Trophoblast cell (in vitro differentiated cells and primary cell): ENCODE results near the gene SMARCAL1.
A peak's percentile ranks its signal among the peaks of the same experiment; 100 is the strongest.

ENCODE experiments used
- DNase-seq, 2 donors: peaks; one replicate each; pipeline ENCODE4 v3.0.0-alpha.2; 2016
- H2AFZ ChIP-seq: 2 replicates; pipeline ENCODE4 v1.6.1; 2013; ENCODE audit warnings: low read length, moderate library complexity, mild to moderate bottlenecking; ENCODE audit not compliant: insufficient read depth, poor library complexity
- H2AK5ac ChIP-seq: 2 replicates; pipeline ENCODE4 v1.6.1; 2013; ENCODE audit warnings: mild to moderate bottlenecking, low read length
- H2BK120ac ChIP-seq: 2 replicates; pipeline ENCODE4 v1.6.1; 2013; ENCODE audit warnings: low read length, mild to moderate bottlenecking, moderate library complexity; ENCODE audit not compliant: insufficient read depth, poor library complexity
- H2BK12ac ChIP-seq: 2 replicates; pipeline ENCODE4 v1.6.1; 2013; ENCODE audit warnings: mild to moderate bottlenecking, low read length, moderate library complexity
- H2BK5ac ChIP-seq: 2 replicates; pipeline ENCODE4 v1.6.1; 2013; ENCODE audit warnings: low read length, low read depth, moderate library complexity, mild to moderate bottlenecking; ENCODE audit not compliant: poor library complexity
- H3K14ac ChIP-seq: 2 replicates; pipeline ENCODE4 v1.6.1; 2013; ENCODE audit warnings: mild to moderate bottlenecking, low read length
- H3K18ac ChIP-seq: 2 replicates; pipeline ENCODE4 v1.6.1; 2013; ENCODE audit warnings: mild to moderate bottlenecking, low read length
- H3K23ac ChIP-seq: 2 replicates; pipeline ENCODE4 v1.6.1; 2013; ENCODE audit warnings: low read length
- H3K27ac ChIP-seq: 2 replicates; pipeline ENCODE4 v1.5.1; 2013; ENCODE audit warnings: low read depth, mild to moderate bottlenecking, inconsistent platforms, low read length, moderate library complexity
- H3K27me3 ChIP-seq: 2 replicates; pipeline ENCODE4 v1.6.1; 2013; ENCODE audit warnings: inconsistent platforms, mild to moderate bottlenecking, low read length, moderate library complexity; ENCODE audit not compliant: insufficient read depth
- H3K36me3 ChIP-seq, 2 experiments: 1 replicate in 1 of 2; 2 replicates in 1 of 2; pipeline ENCODE4 v1.6.1; 2013; ENCODE audit warnings: low read length in 2 of 2, mild to moderate bottlenecking in 2 of 2, moderate library complexity in 1 of 2; ENCODE audit not compliant: insufficient read depth in 2 of 2, control insufficient read depth in 1 of 2
- H3K4ac ChIP-seq: 2 replicates; pipeline ENCODE4 v1.6.1; 2013; ENCODE audit warnings: low read depth, mild to moderate bottlenecking, low read length, moderate library complexity
- H3K4me1 ChIP-seq, 2 experiments: 1 replicate in 1 of 2; 2 replicates in 1 of 2; pipeline ENCODE4 v1.6.1; 2013; ENCODE audit warnings: low read length in 2 of 2, mild to moderate bottlenecking in 2 of 2, moderate library complexity in 1 of 2; ENCODE audit not compliant: insufficient read depth in 2 of 2, control insufficient read depth in 1 of 2
- H3K4me2 ChIP-seq: 2 replicates; pipeline ENCODE4 v1.6.1; 2013; ENCODE audit warnings: inconsistent platforms, mild to moderate bottlenecking, low read length, moderate library complexity
- H3K4me3 ChIP-seq: 2 replicates; pipeline ENCODE4 v1.5.1; 2013; ENCODE audit warnings: mild to moderate bottlenecking, low read depth, low read length, inconsistent platforms
- H3K79me1 ChIP-seq: one replicate; pipeline ENCODE4 v1.6.1; 2013; ENCODE audit warnings: low read length
- H3K79me2 ChIP-seq: 2 replicates; pipeline ENCODE4 v1.6.1; 2013; ENCODE audit warnings: low read length, mild to moderate bottlenecking; ENCODE audit not compliant: control insufficient read depth, insufficient read depth, poor library complexity
- H3K9ac ChIP-seq: 2 replicates; pipeline ENCODE4 v1.6.1; 2013; ENCODE audit warnings: mild to moderate bottlenecking, low read length
- H3K9me3 ChIP-seq: 2 replicates; pipeline ENCODE4 v1.6.1; 2013; ENCODE audit warnings: low read depth, mild to moderate bottlenecking, control low read depth, inconsistent platforms, low read length; ENCODE audit not compliant: insufficient read depth
- H4K12ac ChIP-seq: 2 replicates; pipeline ENCODE4 v1.6.1; 2013; ENCODE audit warnings: low read depth, mild to moderate bottlenecking, low read length, moderate library complexity
- H4K8ac ChIP-seq: 2 replicates; pipeline ENCODE4 v1.6.1; 2013; ENCODE audit warnings: low read depth, mild to moderate bottlenecking, low read length, moderate library complexity
- H4K91ac ChIP-seq: one replicate; pipeline ENCODE4 v1.6.1; 2013; ENCODE audit warnings: low read depth, mild to moderate bottlenecking, low read length, moderate library complexity
- WGBS: extraction: QIAGEN DNeasy Blood & Tissue Kit; methylation state at CpG from one replicate; pipeline ENCODE4 v1.1.7; 2013; ENCODE audit warnings: missing lambda C conversion rate; ENCODE audit not compliant: insufficient read length, insufficient coverage; ENCODE audit errors: extremely low coverage; 5-methylcytosine and 5-hydroxymethylcytosine counted together

SMARCAL1 gene

DNA sequence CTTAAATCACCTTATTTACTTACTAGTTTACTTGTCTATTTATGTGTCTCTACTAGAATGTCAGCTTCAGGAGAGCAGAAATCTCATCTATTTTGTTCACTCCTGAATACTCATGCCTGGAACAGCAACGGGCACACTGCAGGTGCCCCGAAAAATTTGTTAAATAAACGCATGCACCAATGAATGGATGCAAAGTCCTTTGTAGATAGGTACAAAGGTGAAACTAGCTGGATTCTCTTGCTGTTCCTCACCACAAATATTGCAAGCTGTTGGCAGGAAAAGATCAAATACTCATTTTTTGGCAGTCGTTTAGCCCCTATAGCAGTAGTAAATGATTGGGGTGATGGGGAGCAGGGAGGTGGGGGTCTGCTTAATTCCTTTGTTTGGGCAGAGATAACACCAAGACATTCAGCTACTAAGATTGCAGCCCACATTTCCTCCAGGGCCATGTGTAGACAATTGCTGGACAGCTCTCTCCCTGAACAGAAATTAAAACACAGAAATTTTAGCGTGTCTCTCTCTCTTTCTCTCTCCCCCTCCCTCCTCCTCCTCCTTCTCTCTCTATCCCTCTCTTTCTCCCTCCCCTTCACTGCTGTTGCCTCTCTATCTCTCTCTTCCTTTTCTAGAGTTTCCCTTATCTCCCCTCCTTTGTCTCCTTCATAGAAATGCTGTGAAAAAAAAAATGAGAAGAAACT is 45.4 kb upstream of the SMARCAL1 start:
- no peak overlapping the region for H4K8ac ChIP-seq
- H3K79me1 ChIP-seq, result no peaks in the 10 kb centered on the region
- no peaks in the 10 kb centered on the region for H3K4me1 ChIP-seq
- H3K4me3 ChIP-seq, result no peak overlapping the region
- peaks cover under 1% of the 10 kb centered on the region for H3K9me3 ChIP-seq
- H3K36me3 ChIP-seq, result no peaks in the 10 kb centered on the region
- H2BK5ac ChIP-seq, result no peak overlapping the region
- H3K23ac ChIP-seq, result no peak overlapping the region
- no peak overlapping the region for H4K12ac ChIP-seq
- no peak overlapping the region for H3K4ac ChIP-seq
- H3K27ac ChIP-seq, result no peak overlapping the region
- no peak overlapping the region for H4K91ac ChIP-seq
- H3K9ac ChIP-seq, result no peak overlapping the region
- no peak overlapping the region for H3K4me2 ChIP-seq
- no peak for DNase-seq
- H2AK5ac ChIP-seq, result no peak overlapping the region
- no peak overlapping the region for H2BK12ac ChIP-seq
- H3K14ac ChIP-seq, result no peak overlapping the region
- no peaks in the 10 kb centered on the region for H3K79me2 ChIP-seq
- no peak overlapping the region for H2BK120ac ChIP-seq
- H3K27me3 ChIP-seq, result peaks cover 15% of the 10 kb centered on the region
- WGBS, result no CpG with 5 or more reads among the region's 5 CpGs
- no peak overlapping the region for H2AFZ ChIP-seq
- H3K18ac ChIP-seq, result no peak overlapping the region

DNA sequence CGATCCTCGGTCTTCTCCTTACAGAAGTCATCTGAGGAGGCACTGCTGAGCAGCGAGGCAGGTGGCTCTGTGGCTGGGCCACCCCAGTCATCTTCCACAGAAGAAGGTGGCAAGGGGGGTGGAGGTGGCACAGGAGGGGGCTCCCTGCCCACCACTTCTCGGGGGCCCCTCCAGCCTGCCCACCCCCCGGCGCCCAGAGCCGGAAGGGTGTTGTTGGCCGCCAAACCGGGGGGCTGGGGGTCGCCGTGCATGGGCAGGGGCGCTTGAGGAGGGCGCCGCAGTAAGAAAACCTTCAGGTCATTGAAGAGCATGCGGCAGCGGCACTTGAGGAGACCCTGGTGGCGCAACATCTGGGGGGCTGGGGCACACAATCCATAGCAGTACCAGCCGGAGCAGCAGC is 42.5 kb upstream of the SMARCAL1 start:
- Histone ChIP-seq H4K91ac (no peak overlapping the region), H2AFZ (no peak overlapping the region), H3K18ac (no peak overlapping the region), H3K4me2 (no peak overlapping the region), H3K79me2 (no peaks in the 10 kb centered on the region), H3K9me3 (peaks cover 2% of the 10 kb centered on the region), H3K27me3 (peaks cover 16% of the 10 kb centered on the region), H3K4me1 (no peaks in the 10 kb centered on the region), H3K14ac (no peak overlapping the region), H2BK12ac (no peak overlapping the region), H2BK5ac (no peak overlapping the region), H3K36me3 (no peaks in the 10 kb centered on the region), H2AK5ac (no peak overlapping the region), H2BK120ac (no peak overlapping the region), H3K4ac (no peak overlapping the region), H3K27ac (no peak overlapping the region), H4K8ac (no peak overlapping the region), H3K9ac (no peak overlapping the region), H3K4me3 (no peak overlapping the region), H4K12ac (no peak overlapping the region), H3K23ac (no peak overlapping the region), H3K79me1 (no peaks in the 10 kb centered on the region)
- DNase-seq, result no peak
- no CpG with 5 or more reads among the region's 18 CpGs for WGBS

DNA sequence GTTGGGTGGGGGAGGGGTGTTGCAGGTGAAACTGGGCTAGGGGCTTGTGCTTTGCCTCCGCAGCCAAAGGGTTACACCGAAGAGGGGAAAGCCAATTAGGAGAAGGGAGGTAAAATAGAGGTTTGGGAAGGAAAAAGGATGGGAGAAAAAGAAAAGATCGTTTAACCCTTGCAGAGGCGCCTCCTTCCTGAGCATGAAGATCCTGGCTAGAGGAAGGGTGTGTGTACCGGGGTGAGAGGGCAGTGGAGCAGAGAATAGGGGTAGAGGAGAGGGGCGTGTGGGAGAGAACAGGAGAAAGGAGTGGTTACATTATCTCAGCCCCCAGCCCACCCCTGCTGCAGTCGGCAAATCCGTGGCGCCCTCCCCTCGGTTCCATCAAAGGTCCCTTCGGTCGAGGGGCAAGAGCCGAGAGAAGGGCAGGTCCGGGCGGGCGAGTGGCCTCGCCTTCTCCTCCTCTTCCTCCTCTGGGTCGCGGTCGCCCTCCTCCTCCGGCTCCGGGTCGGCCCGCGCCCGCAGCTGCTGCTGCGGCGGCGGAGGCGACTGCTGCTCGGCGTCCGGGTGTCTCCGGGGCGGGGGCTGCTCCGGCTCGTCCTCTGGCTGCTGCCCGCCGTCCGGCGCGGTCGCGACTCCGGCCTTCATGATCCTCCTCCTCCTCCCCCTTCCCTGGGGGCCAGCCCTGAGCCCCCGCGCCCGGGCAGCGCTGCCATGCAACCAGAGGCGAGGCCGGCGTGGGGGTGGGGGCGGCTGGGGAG is 41.1 kb upstream of the SMARCAL1 start:
- H3K18ac ChIP-seq, result no peak overlapping the region
- H3K4me3 ChIP-seq, result peak overlapping the region; percentile 56
- peaks cover 2% of the 10 kb centered on the region for H3K9me3 ChIP-seq

DNA sequence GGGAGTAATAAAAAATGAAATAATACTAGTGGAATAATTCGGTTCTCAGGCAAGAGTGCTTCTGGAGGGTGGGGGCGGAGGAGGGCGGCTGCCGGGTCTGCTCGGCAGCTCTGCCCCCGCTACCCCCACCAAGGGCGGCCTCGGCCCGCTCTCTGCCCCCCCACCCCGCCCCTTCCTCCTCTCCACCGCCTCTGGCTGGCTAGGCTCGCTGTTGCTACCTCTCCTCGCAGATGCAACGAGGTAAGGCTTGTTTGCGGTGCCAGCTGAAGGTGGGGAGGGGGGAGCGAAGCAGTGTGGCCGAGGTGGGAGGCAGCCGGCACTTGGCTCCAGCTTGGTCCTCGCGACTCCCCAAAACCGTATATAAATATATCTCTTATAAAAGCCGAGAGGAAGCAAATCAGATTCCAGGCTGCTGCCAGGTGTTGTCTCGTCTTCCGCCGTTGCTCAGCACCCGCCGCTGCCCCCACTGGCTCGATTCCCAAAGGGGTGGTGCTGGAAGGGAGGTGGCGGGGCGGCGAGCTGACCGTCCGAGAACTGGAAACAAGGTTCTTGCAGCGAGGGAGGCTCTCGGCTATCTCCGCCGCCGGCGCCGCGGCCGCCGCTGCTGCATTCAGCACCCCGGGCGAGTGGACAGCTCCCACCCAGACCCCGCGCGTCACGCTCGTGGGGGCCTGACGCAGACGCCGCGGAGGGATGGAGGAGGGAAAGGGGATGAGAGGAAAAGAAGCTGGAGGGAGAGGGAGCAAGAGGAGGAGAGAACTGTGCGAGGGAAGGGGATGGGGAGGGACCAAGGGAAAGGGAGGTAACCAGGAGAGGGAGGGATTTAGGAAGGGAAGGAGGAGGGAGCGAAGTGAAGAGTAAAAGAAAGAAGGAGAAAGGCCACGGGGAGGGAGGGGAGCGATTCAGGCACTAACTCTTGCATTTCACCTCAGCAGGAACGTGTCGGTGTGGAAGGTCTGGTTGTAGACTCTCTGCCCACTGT is 40.3 kb upstream of the SMARCAL1 start, which contains the start of gene MARCHF4:
Gene MARCHF4 (minus strand): TSS at position 763 of the 982 bp plus-strand sequence. CDS start 2,223 bp downstream, outside the sequence.
- Histone ChIP-seq H3K4me3 (peak within 1 kb of the TSS; percentile 56), H3K27ac (no peak within 1 kb of the TSS), H3K4me2 (peak within 1 kb of the TSS; percentile 51), H3K79me2 (no peaks in the 10 kb centered on the region), H2BK5ac (no peak within 1 kb of the TSS), H4K8ac (no peak within 1 kb of the TSS), H3K23ac (no peak within 1 kb of the TSS), H4K91ac (no peak within 1 kb of the TSS), H4K12ac (no peak within 1 kb of the TSS), H2AK5ac (no peak within 1 kb of the TSS), H3K9me3 (peaks cover 2% of the 10 kb centered on the region), H3K9ac (no peak within 1 kb of the TSS), H3K4ac (no peak within 1 kb of the TSS), H3K18ac (no peak within 1 kb of the TSS), H3K27me3 (peaks cover 16% of the 10 kb centered on the region), H3K36me3 (no peaks in the 10 kb centered on the region), H3K79me1 (no peaks in the 10 kb centered on the region), H3K4me1 (no peaks in the 10 kb centered on the region), H2AFZ (no peak within 1 kb of the TSS), H2BK120ac (no peak within 1 kb of the TSS), H3K14ac (no peak within 1 kb of the TSS), H2BK12ac (no peak within 1 kb of the TSS)
- peak; percentile 21 to 71 for DNase-seq
- no CpG with 5 or more reads among the region's 60 CpGs for WGBS

More for the DNA sequence above, 41.1 kb upstream of the SMARCAL1 start:
- Histone ChIP-seq H2BK120ac (no peak overlapping the region), H3K27me3 (peaks cover 16% of the 10 kb centered on the region), H2BK5ac (no peak overlapping the region), H3K36me3 (no peaks in the 10 kb centered on the region), H3K79me2 (no peaks in the 10 kb centered on the region), H3K27ac (no peak overlapping the region), H4K8ac (no peak overlapping the region), H3K4ac (no peak overlapping the region), H2BK12ac (no peak overlapping the region), H3K4me1 (no peaks in the 10 kb centered on the region), H3K4me2 (peak overlapping the region; percentile 51), H4K91ac (no peak overlapping the region), H3K14ac (no peak overlapping the region), H2AFZ (no peak overlapping the region), H3K23ac (no peak overlapping the region), H4K12ac (no peak overlapping the region), H2AK5ac (no peak overlapping the region), H3K9ac (no peak overlapping the region), H3K79me1 (no peaks in the 10 kb centered on the region)
- WGBS, result no CpG with 5 or more reads among the region's 53 CpGs
- DNase-seq, result no peak
